KMS-11 (cell line): Measurements from ENCODE around the gene JAKMIP3.

Experiments
- H2AFZ ChIP-seq: fragments of 200-600 bp; sonication (generic); 2 replicates; pipeline ENCODE4 v1.6.1; 2016; ENCODE audit warnings: antibody characterized with exemption, mixed run types, low read depth
- H3K27ac ChIP-seq: fragments of 200-600 bp; sonication (generic); 2 replicates; pipeline ENCODE4 v1.6.1; 2016; ENCODE audit warnings: mild to moderate bottlenecking, mixed run types
- H3K27me3 ChIP-seq: fragments of 200-600 bp; sonication (generic); 2 replicates; pipeline ENCODE4 v1.6.1; 2017; ENCODE audit warnings: mild to moderate bottlenecking, low read depth, mixed run types, moderate library complexity; ENCODE audit not compliant: insufficient read depth
- H3K36me3 ChIP-seq: fragments of 200-600 bp; sonication (generic); 2 replicates; pipeline ENCODE4 v1.6.1; 2017; ENCODE audit warnings: mild to moderate bottlenecking, mixed run types; ENCODE audit not compliant: insufficient read depth
- H3K4me1 ChIP-seq: fragments of 200-600 bp; sonication (generic); 2 replicates; pipeline ENCODE4 v1.6.1; 2016; ENCODE audit warnings: mild to moderate bottlenecking, low read depth, mixed run types; ENCODE audit not compliant: poor library complexity, severe bottlenecking
- H3K4me2 ChIP-seq: fragments of 200-600 bp; sonication (generic); 2 replicates; pipeline ENCODE4 v1.7.0; 2016; ENCODE audit warnings: mild to moderate bottlenecking, mixed run types
- H3K4me3 ChIP-seq: fragments of 200-600 bp; sonication (generic); IDR thresholded peaks from 2 replicates; pipeline ENCODE4 v1.6.1; 2017; ENCODE audit warnings: low read depth, low read length, mixed read lengths; ENCODE audit not compliant: insufficient read depth
- H3K79me2 ChIP-seq: fragments of 200-600 bp; sonication (generic); 2 replicates; pipeline ENCODE4 v1.6.1; 2016; ENCODE audit warnings: low read depth, mixed run types; ENCODE audit not compliant: insufficient read depth
- H3K9ac ChIP-seq: fragments of 200-600 bp; sonication (generic); 2 replicates; pipeline ENCODE4 v1.6.1; 2016; ENCODE audit warnings: mild to moderate bottlenecking, mixed run types
- H4K20me1 ChIP-seq: fragments of 200-600 bp; sonication (generic); 2 replicates; pipeline ENCODE4 v1.6.1; 2016; ENCODE audit warnings: mild to moderate bottlenecking, mixed run types; ENCODE audit not compliant: insufficient read depth
- CTCF ChIP-seq: fragments of 200-600 bp; sonication (generic); conservative IDR thresholded peaks from 2 replicates; pipeline ENCODE4 v1.6.1; 2017; ENCODE audit warnings: low read depth, mild to moderate bottlenecking, antibody characterized with exemption, low read length, moderate library complexity, mixed read lengths

The JAKMIP3 gene

DNA sequence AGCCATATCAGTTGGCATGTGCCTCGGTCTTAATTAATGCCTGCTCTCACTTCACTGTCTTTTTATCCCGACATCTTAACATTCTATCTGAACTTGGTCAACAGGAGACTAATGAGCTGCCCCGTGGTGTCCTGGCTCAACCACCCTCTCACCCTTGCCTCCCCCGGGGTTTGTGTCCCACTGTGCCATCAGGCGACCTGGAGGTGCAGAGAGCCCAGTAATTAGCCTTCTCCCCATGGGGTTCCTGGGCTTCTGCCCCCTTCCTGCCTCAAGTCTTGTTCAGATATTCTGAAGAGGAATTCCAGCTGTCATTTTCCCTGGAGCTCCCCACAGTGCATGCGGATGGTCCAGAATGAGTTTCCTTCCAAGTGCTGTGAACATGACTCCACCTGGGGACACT, 10.1 kb upstream of the JAKMIP3 start:
- Histone ChIP-seq H4K20me1 (no peaks in the 10 kb centered on the region), H3K36me3 (no peaks in the 10 kb centered on the region), H3K4me3 (no peak overlapping the region), H3K9ac (no peak overlapping the region), H3K27me3 (peaks cover 2% of the 10 kb centered on the region; the same call in 1 of the 2 replicates), H2AFZ (no peak overlapping the region), H3K4me1 (no peaks in the 10 kb centered on the region), H3K79me2 (no peaks in the 10 kb centered on the region), H3K27ac (no peak overlapping the region), H3K4me2 (no peak overlapping the region)
- no peak for TF ChIP-seq CTCF

- no peak for TF ChIP-seq CTCF
- Histone ChIP-seq H3K4me3 (no peak overlapping the region), H3K4me2 (no peak overlapping the region), H4K20me1 (no peaks in the 10 kb centered on the region), H3K4me1 (no peaks in the 10 kb centered on the region), H3K27ac (no peak overlapping the region), H3K79me2 (no peaks in the 10 kb centered on the region), H2AFZ (no peak overlapping the region), H3K27me3 (peaks cover 2% of the 10 kb centered on the region; the same call in 1 of the 2 replicates), H3K36me3 (no peaks in the 10 kb centered on the region), H3K9ac (no peak overlapping the region)
Observed at GRCh38 chr10:132056663-132057062, 9.1 kb upstream of the JAKMIP3 start.

- H4K20me1 ChIP-seq, result no peaks in the 10 kb centered on the region
- H3K9ac ChIP-seq, result no peak overlapping the region
- H3K27ac ChIP-seq, result no peak overlapping the region
- no peaks in the 10 kb centered on the region for H3K4me1 ChIP-seq
- TF ChIP-seq CTCF, result no peak
- H3K4me2 ChIP-seq, result no peak overlapping the region
- no peak overlapping the region for H3K4me3 ChIP-seq
- no peaks in the 10 kb centered on the region for H3K79me2 ChIP-seq
- peaks cover 2% of the 10 kb centered on the region; the same call in 1 of the 2 replicates for H3K27me3 ChIP-seq
- no peaks in the 10 kb centered on the region for H3K36me3 ChIP-seq
- H2AFZ ChIP-seq, result no peak overlapping the region
Observed at GRCh38 chr10:132057191-132057681, 8.5 kb upstream of the JAKMIP3 start.

GRCh38 chr10:132058111-132058745, 7.5 kb upstream of the JAKMIP3 start:
- H3K27ac ChIP-seq, result no peak overlapping the region
- peaks cover 2% of the 10 kb centered on the region; the same call in 1 of the 2 replicates for H3K27me3 ChIP-seq
- H3K9ac ChIP-seq, result no peak overlapping the region
- no peak for TF ChIP-seq CTCF
- no peaks in the 10 kb centered on the region for H3K36me3 ChIP-seq
- no peaks in the 10 kb centered on the region for H3K79me2 ChIP-seq
- H4K20me1 ChIP-seq, result no peaks in the 10 kb centered on the region
- no peaks in the 10 kb centered on the region for H3K4me1 ChIP-seq
- H3K4me2 ChIP-seq, result no peak overlapping the region
- no peak overlapping the region for H3K4me3 ChIP-seq
- no peak overlapping the region for H2AFZ ChIP-seq
